Measurements from ENCODE around the gene NUMBL. TPM values are rescaled to one million over a fixed set of nuclear protein-coding genes. Genes with fewer than 3 reads are reported as not detected.

The NUMBL gene
- total and polyA plus RNA-seq, 2 of the 13 experiments (the other 11 are each of a cell fraction or from before 2014, with no cell fraction given), result 0.49 to 2.3 TPM

DNA sequence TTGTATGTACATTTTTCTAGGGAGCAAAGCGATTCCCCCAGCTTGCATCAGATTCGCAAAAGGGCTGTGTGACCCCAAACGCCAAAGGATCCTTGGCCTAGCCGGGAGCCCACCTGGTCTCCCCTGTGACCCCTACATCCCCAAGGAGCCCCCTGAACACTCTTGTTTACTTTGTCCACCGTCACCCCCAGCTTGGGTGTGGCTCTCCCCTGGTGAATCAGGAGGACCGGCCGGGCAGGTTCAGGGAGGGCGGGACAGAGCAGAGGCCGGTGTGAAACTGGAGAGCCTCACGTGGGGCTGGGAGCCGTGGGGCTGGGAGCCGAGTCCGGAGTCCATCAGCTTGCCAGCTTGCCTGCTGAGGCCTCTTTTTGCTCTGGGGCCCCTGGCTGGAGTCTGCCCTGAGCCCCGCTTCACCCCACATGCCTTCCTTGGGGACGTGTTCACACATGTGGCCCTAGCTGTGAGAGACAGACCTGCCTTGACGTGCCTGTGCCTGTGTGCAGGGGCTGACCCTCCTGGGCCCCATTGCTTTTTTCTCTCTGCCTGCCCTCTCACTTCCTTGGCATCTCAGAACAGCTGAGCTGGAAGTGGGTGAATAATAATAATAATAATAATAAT, 28.4 kb upstream of the NUMBL start (continued):
- TF ChIP-seq KAT2B (IDR thresholded peaks at IDR 0.05; ENCODE audit: borderline replicate concordance, low read depth, low read length) (no peak), HMGA1 (CRISPR knock-in tag; conservative IDR thresholded peaks at IDR 0.05) (no peak), ZNF468 (CRISPR knock-in tag; IDR thresholded peaks at IDR 0.05) (no peak), PCBP2 (optimal IDR thresholded peaks at IDR 0.05; ENCODE audit: low read depth, low read length, poor library complexity, severe bottlenecking) (no peak), REXO4 (CRISPR knock-in tag; IDR thresholded peaks at IDR 0.05; ENCODE audit: borderline replicate concordance) (no peak), SMAD3 (CRISPR knock-in tag; IDR thresholded peaks at IDR 0.05) (0 out of 2 replicates have a peak, but pooled peaks have one; percentile 57)
- TF ChIP-seq, protein P1, sequence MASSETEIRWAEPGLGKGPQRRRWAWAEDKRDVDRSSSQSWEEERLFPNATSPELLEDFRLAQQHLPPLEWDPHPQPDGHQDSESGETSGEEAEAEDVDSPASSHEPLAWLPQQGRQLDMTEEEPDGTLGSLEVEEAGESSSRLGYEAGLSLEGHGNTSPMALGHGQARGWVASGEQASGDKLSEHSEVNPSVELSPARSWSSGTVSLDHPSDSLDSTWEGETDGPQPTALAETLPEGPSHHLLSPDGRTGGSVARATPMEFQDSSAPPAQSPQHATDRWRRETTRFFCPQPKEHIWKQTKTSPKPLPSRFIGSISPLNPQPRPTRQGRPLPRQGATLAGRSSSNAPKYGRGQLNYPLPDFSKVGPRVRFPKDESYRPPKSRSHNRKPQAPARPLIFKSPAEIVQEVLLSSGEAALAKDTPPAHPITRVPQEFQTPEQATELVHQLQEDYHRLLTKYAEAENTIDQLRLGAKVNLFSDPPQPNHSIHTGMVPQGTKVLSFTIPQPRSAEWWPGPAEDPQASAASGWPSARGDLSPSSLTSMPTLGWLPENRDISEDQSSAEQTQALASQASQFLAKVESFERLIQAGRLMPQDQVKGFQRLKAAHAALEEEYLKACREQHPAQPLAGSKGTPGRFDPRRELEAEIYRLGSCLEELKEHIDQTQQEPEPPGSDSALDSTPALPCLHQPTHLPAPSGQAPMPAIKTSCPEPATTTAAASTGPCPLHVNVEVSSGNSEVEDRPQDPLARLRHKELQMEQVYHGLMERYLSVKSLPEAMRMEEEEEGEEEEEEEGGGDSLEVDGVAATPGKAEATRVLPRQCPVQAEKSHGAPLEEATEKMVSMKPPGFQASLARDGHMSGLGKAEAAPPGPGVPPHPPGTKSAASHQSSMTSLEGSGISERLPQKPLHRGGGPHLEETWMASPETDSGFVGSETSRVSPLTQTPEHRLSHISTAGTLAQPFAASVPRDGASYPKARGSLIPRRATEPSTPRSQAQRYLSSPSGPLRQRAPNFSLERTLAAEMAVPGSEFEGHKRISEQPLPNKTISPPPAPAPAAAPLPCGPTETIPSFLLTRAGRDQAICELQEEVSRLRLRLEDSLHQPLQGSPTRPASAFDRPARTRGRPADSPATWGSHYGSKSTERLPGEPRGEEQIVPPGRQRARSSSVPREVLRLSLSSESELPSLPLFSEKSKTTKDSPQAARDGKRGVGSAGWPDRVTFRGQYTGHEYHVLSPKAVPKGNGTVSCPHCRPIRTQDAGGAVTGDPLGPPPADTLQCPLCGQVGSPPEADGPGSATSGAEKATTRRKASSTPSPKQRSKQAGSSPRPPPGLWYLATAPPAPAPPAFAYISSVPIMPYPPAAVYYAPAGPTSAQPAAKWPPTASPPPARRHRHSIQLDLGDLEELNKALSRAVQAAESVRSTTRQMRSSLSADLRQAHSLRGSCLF (CRISPR knock-in tag; IDR thresholded peaks at IDR 0.05; ENCODE audit: borderline replicate concordance), result no peak
- TF ChIP-seq, protein P2, sequence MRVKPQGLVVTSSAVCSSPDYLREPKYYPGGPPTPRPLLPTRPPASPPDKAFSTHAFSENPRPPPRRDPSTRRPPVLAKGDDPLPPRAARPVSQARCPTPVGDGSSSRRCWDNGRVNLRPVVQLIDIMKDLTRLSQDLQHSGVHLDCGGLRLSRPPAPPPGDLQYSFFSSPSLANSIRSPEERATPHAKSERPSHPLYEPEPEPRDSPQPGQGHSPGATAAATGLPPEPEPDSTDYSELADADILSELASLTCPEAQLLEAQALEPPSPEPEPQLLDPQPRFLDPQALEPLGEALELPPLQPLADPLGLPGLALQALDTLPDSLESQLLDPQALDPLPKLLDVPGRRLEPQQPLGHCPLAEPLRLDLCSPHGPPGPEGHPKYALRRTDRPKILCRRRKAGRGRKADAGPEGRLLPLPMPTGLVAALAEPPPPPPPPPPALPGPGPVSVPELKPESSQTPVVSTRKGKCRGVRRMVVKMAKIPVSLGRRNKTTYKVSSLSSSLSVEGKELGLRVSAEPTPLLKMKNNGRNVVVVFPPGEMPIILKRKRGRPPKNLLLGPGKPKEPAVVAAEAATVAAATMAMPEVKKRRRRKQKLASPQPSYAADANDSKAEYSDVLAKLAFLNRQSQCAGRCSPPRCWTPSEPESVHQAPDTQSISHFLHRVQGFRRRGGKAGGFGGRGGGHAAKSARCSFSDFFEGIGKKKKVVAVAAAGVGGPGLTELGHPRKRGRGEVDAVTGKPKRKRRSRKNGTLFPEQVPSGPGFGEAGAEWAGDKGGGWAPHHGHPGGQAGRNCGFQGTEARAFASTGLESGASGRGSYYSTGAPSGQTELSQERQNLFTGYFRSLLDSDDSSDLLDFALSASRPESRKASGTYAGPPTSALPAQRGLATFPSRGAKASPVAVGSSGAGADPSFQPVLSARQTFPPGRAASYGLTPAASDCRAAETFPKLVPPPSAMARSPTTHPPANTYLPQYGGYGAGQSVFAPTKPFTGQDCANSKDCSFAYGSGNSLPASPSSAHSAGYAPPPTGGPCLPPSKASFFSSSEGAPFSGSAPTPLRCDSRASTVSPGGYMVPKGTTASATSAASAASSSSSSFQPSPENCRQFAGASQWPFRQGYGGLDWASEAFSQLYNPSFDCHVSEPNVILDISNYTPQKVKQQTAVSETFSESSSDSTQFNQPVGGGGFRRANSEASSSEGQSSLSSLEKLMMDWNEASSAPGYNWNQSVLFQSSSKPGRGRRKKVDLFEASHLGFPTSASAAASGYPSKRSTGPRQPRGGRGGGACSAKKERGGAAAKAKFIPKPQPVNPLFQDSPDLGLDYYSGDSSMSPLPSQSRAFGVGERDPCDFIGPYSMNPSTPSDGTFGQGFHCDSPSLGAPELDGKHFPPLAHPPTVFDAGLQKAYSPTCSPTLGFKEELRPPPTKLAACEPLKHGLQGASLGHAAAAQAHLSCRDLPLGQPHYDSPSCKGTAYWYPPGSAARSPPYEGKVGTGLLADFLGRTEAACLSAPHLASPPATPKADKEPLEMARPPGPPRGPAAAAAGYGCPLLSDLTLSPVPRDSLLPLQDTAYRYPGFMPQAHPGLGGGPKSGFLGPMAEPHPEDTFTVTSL (CRISPR knock-in tag; IDR thresholded peaks at IDR 0.05; ENCODE audit: borderline replicate concordance), result no peak
- TF ChIP-seq, protein P3, sequence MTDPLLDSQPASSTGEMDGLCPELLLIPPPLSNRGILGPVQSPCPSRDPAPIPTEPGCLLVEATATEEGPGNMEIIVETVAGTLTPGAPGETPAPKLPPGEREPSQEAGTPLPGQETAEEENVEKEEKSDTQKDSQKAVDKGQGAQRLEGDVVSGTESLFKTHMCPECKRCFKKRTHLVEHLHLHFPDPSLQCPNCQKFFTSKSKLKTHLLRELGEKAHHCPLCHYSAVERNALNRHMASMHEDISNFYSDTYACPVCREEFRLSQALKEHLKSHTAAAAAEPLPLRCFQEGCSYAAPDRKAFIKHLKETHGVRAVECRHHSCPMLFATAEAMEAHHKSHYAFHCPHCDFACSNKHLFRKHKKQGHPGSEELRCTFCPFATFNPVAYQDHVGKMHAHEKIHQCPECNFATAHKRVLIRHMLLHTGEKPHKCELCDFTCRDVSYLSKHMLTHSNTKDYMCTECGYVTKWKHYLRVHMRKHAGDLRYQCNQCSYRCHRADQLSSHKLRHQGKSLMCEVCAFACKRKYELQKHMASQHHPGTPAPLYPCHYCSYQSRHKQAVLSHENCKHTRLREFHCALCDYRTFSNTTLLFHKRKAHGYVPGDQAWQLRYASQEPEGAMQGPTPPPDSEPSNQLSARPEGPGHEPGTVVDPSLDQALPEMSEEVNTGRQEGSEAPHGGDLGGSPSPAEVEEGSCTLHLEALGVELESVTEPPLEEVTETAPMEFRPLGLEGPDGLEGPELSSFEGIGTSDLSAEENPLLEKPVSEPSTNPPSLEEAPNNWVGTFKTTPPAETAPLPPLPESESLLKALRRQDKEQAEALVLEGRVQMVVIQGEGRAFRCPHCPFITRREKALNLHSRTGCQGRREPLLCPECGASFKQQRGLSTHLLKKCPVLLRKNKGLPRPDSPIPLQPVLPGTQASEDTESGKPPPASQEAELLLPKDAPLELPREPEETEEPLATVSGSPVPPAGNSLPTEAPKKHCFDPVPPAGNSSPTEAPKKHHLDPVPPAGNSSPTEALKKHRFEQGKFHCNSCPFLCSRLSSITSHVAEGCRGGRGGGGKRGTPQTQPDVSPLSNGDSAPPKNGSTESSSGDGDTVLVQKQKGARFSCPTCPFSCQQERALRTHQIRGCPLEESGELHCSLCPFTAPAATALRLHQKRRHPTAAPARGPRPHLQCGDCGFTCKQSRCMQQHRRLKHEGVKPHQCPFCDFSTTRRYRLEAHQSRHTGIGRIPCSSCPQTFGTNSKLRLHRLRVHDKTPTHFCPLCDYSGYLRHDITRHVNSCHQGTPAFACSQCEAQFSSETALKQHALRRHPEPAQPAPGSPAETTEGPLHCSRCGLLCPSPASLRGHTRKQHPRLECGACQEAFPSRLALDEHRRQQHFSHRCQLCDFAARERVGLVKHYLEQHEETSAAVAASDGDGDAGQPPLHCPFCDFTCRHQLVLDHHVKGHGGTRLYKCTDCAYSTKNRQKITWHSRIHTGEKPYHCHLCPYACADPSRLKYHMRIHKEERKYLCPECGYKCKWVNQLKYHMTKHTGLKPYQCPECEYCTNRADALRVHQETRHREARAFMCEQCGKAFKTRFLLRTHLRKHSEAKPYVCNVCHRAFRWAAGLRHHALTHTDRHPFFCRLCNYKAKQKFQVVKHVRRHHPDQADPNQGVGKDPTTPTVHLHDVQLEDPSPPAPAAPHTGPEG (CRISPR knock-in tag; IDR thresholded peaks at IDR 0.05), result no peak

Measured in HepG2 (cell line).